Measurements from ENCODE around the gene ZMIZ1.

DNA sequence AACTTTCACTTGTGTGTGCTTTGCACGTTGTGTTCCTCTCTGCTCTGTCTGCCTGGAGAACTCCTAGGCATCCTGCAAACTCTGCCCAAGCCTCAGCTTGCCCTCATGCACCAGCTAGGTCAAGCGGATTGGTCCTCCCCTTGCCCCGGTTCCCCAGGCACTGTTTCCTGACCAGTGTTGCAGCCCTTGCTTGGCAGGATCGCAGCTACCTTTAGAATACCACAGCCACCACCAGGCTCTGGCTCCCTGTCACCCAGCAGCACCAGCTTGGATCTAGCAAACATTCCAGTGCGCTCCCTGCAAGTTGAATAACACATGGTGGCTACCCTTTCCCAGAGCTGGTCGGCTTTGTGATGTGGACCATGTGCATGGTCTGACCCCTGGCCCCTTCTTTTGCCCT is 19.0 kb downstream of the ZMIZ1 start:
- TF ChIP-seq, protein P1, sequence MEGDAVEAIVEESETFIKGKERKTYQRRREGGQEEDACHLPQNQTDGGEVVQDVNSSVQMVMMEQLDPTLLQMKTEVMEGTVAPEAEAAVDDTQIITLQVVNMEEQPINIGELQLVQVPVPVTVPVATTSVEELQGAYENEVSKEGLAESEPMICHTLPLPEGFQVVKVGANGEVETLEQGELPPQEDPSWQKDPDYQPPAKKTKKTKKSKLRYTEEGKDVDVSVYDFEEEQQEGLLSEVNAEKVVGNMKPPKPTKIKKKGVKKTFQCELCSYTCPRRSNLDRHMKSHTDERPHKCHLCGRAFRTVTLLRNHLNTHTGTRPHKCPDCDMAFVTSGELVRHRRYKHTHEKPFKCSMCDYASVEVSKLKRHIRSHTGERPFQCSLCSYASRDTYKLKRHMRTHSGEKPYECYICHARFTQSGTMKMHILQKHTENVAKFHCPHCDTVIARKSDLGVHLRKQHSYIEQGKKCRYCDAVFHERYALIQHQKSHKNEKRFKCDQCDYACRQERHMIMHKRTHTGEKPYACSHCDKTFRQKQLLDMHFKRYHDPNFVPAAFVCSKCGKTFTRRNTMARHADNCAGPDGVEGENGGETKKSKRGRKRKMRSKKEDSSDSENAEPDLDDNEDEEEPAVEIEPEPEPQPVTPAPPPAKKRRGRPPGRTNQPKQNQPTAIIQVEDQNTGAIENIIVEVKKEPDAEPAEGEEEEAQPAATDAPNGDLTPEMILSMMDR (IDR thresholded peaks at IDR 0.05), result no peak
- no peak for TF ChIP-seq POLR2A (IDR thresholded peaks at IDR 0.05)

All from adrenal gland (tissue), 5 donors.